Stimulated activated CD8-positive, alpha-beta memory T cell treated with anti-CD3 and anti-CD28 coated beads, Interleukin-7, amount 100 ng/mL, for 48 hours (primary cell): ENCODE measurements around the gene SMIM31.
A peak's percentile ranks its signal among the peaks of the same experiment; 100 is the strongest.

Experiments
- DNase-seq, 2 donors: peaks; one replicate each; pipeline ENCODE4 v3.0.0-alpha.2; 2020; ENCODE audit warnings: low read depth in 1 of 2; ENCODE audit errors: extremely low read depth in 1 of 2

Gene SMIM31

GRCh38 chr4:164753873-164754488 is at the start of gene SMIM31:
Gene SMIM31, plus strand, starts transcription at chr4:164754131. Its CDS starts 16,313 bp downstream, at chr4:164770444.
- no peak for DNase-seq

GRCh38 chr4:164706675-164707074 is 47.3 kb upstream of the SMIM31 start:
- no peak for DNase-seq

GRCh38 chr4:164716901-164717300 is 37.0 kb upstream of the SMIM31 start:
- no peak for DNase-seq

GRCh38 chr4:164718827-164719226 is 35.1 kb upstream of the SMIM31 start:
- DNase-seq, result no peak

- no peak for DNase-seq
Observed at GRCh38 chr4:164725066-164725465, 28.9 kb upstream of the SMIM31 start.

- no peak for DNase-seq
Observed at GRCh38 chr4:164730705-164731393, 23.1 kb upstream of the SMIM31 start.

- DNase-seq, result peak in 1 of 2 donors; percentile 5
Observed at GRCh38 chr4:164731827-164732474, 22.0 kb upstream of the SMIM31 start.

- DNase-seq, result no peak
Observed at GRCh38 chr4:164734484-164734883, 19.4 kb upstream of the SMIM31 start.

- DNase-seq, result no peak
Observed at GRCh38 chr4:164748375-164748774, 5.6 kb upstream of the SMIM31 start.

- no peak for DNase-seq
Observed at GRCh38 chr4:164755432-164755831, 1.5 kb downstream of the SMIM31 start.

- no peak for DNase-seq
Observed at GRCh38 chr4:164756686-164757085, 2.8 kb downstream of the SMIM31 start.

- no peak for DNase-seq
Observed at GRCh38 chr4:164761241-164761640, 7.3 kb downstream of the SMIM31 start.

GRCh38 chr4:164761746-164762275 is 7.9 kb downstream of the SMIM31 start:
- DNase-seq, result no peak

- no peak for DNase-seq
Observed at GRCh38 chr4:164765096-164765495, 11.2 kb downstream of the SMIM31 start.

- DNase-seq, result no peak
Observed at GRCh38 chr4:164765833-164766232, 11.9 kb downstream of the SMIM31 start.

GRCh38 chr4:164768516-164768915 is 14.6 kb downstream of the SMIM31 start:
- DNase-seq, result no peak

GRCh38 chr4:164770010-164770724 is 16.2 kb downstream of the SMIM31 start:
- no peak for DNase-seq

GRCh38 chr4:164771088-164771487 is 17.2 kb downstream of the SMIM31 start:
- no peak for DNase-seq

- no peak for DNase-seq
Observed at GRCh38 chr4:164772076-164772475, 18.1 kb downstream of the SMIM31 start.

GRCh38 chr4:164779080-164779479 is 25.1 kb downstream of the SMIM31 start:
- no peak for DNase-seq

GRCh38 chr4:164779811-164780216 is 25.9 kb downstream of the SMIM31 start:
- DNase-seq, result peak in 1 of 2 donors; percentile 1
